GM23248 (cell line): ENCODE measurements around the gene ZFYVE21.

Experiments
- EZH2 ChIP-seq: fragments of 200-600 bp; sonication (generic); IDR thresholded peaks from 2 replicates; pipeline ENCODE4 v1.6.1; 2018; ENCODE audit warnings: antibody characterized with exemption, mild to moderate bottlenecking; ENCODE audit not compliant: insufficient read depth, poor library complexity, severe bottlenecking
- EZH2phosphoT487 ChIP-seq: fragments of 200-600 bp; sonication (generic); IDR thresholded peaks from 2 replicates; pipeline ENCODE4 v1.6.1; 2018; ENCODE audit warnings: antibody characterized with exemption, moderate library complexity, mild to moderate bottlenecking, low read depth; ENCODE audit not compliant: insufficient read depth

DNA sequence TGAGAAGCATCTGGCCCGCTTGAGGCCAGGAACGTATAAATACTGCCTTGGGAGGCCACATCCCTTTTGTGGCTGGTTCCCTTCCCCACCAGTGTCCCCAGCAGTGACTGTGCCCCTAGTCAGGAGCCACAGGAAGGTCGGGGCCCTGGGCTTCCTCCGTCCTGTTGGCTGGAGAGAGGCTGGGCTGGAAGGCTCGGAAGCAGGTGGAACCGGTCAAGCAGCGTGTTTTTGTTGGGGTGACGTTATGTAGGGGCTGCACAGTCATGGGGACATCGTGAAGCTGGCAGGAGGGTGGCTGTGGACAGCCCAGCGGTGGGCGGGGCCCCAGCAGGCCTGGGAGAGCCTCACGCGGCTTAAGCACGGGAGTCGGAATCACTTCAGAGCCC is 10.5 kb upstream of the ZFYVE21 start:
- no peak for TF ChIP-seq EZH2
- no peak for TF ChIP-seq EZH2phosphoT487
